H1 (cell line): ENCODE measurements around the gene MEF2B. TPM values are rescaled to one million over a fixed set of nuclear protein-coding genes. Genes with fewer than 3 reads are reported as not detected.

Experiments
- CBX5 ChIP-seq: fragments of 300-800, 300-1000 bp; sonication (generic); IDR thresholded peaks from 2 replicates; pipeline ENCODE4 v1.7.1; 2016; ENCODE audit warnings: antibody characterized with exemption, low read length, low read depth
- CHD7 ChIP-seq: fragments of 300-600 bp; sonication (generic); IDR thresholded peaks from 2 replicates; pipeline ENCODE4 v1.7.1; 2012; ENCODE audit warnings: low read length, moderate library complexity, mild to moderate bottlenecking, inconsistent platforms; ENCODE audit not compliant: insufficient replicate concordance
- EGR1 ChIP-seq: IDR thresholded peaks from 2 replicates; pipeline ENCODE4 v1.6.1; 2011; ENCODE audit warnings: low read depth, low read length, borderline replicate concordance
- GABPA ChIP-seq: IDR thresholded peaks from 2 replicates; pipeline ENCODE4 v1.6.1; 2011; ENCODE audit warnings: mild to moderate bottlenecking, low read length, moderate library complexity, borderline replicate concordance; ENCODE audit not compliant: insufficient read depth
- HDAC6 ChIP-seq: IDR thresholded peaks from one replicate; pipeline ENCODE4 v1.7.1; 2012; ENCODE audit warnings: low read depth, mild to moderate bottlenecking, inconsistent platforms, low read length, moderate library complexity
- MAFK ChIP-seq: IDR thresholded peaks from 2 replicates; pipeline ENCODE4 v1.6.1; 2012; ENCODE audit warnings: low read depth, mild to moderate bottlenecking, improper control_type of control experiment, low read length
- PHF8 ChIP-seq: fragments of 200-600 bp; sonication (generic); conservative IDR thresholded peaks from 2 replicates; pipeline ENCODE4 v1.7.1; 2012; ENCODE audit warnings: low read depth, mild to moderate bottlenecking, inconsistent platforms, low read length, moderate library complexity
- TAF1 ChIP-seq: IDR thresholded peaks from 2 replicates; pipeline ENCODE4 v1.6.1; 2011; ENCODE audit warnings: mild to moderate bottlenecking, low read depth, low read length
- TBP ChIP-seq: IDR thresholded peaks from 2 replicates; pipeline ENCODE4 v1.6.1; 2011; ENCODE audit warnings: low read depth, low read length, improper control_type of control experiment
- polyA plus RNA-seq, 7 experiments: library from polyadenylated mRNA; depleted of rRNA in 3 of 7; stranded (reverse) in 5 of 7; unstranded in 2 of 7; fragments of >200 nt in 5 of 7; fragments of 200-250 nt in 2 of 7; gene quantifications; 1 replicate in 5 of 7; 2 replicates in 1 of 7; 4 replicates in 1 of 7; pipeline versions ENCODE4 v1.2.1 to v1.2.3, GENCODE V29; 2011 to 2013; ENCODE audit warnings: missing spikeins in 2 of 7, mixed read lengths in 2 of 7
- total RNA-seq: library from RNA; stranded (reverse); fragmentation: NEBNext Ultra II Directional; extraction: Animal tissue kit (Norgen Biotek cat#: 25700); gene quantifications from 2 replicates; pipeline ENCODE4 v1.2.1, GENCODE V29; 2021

MEF2B gene
- total and polyA plus RNA-seq, 2 of the 8 experiments (the other 6 are each of a cell fraction or from before 2014, with no cell fraction given), result 2.8 to 3.7 TPM

GRCh38 chr19:19211499-19212420 lies 41.7 kb upstream of the MEF2B start, which contains the start of gene NCAN (continued):
- no peak for TF ChIP-seq GABPA
- TF ChIP-seq EGR1, result no peak
- TF ChIP-seq TAF1, result 0 out of 2 replicates have a peak, but pooled peaks have one; percentile 33
- peak; percentile 63 for TF ChIP-seq PHF8
- TF ChIP-seq CBX5, result no peak
- TF ChIP-seq CHD7, result no peak
- TF ChIP-seq TBP, result peak; percentile 41; the same call in 1 of the 2 replicates
- no peak for TF ChIP-seq HDAC6
- TF ChIP-seq MAFK, result no peak
